GM04504 (cell line): ENCODE results near the gene TEX51.
A peak's percentile ranks its signal among the peaks of the same experiment; 100 is the strongest.

Experiments
- DNase-seq: peaks from one replicate; pipeline ENCODE4 v3.0.0-alpha.2; 2012; ENCODE audit warnings: low read depth

The TEX51 gene

GRCh38 chr2:126879348-126880298 is 19.1 kb upstream of the TEX51 start:
- no peak for DNase-seq

GRCh38 chr2:126880324-126880723 is 18.4 kb upstream of the TEX51 start:
- no peak for DNase-seq

- no peak for DNase-seq
These were observed 17.9 kb upstream of the TEX51 start for GRCh38 chr2:126880817-126881216.

- DNase-seq = no peak
These were observed 17.1 kb upstream of the TEX51 start for GRCh38 chr2:126881591-126881990.

- no peak for DNase-seq
These were observed 16.5 kb upstream of the TEX51 start for GRCh38 chr2:126882181-126882580.

GRCh38 chr2:126882736-126883665 is 15.7 kb upstream of the TEX51 start:
- DNase-seq = no peak

- no peak for DNase-seq
These were observed 15.0 kb upstream of the TEX51 start for GRCh38 chr2:126883666-126884040.

DNA sequence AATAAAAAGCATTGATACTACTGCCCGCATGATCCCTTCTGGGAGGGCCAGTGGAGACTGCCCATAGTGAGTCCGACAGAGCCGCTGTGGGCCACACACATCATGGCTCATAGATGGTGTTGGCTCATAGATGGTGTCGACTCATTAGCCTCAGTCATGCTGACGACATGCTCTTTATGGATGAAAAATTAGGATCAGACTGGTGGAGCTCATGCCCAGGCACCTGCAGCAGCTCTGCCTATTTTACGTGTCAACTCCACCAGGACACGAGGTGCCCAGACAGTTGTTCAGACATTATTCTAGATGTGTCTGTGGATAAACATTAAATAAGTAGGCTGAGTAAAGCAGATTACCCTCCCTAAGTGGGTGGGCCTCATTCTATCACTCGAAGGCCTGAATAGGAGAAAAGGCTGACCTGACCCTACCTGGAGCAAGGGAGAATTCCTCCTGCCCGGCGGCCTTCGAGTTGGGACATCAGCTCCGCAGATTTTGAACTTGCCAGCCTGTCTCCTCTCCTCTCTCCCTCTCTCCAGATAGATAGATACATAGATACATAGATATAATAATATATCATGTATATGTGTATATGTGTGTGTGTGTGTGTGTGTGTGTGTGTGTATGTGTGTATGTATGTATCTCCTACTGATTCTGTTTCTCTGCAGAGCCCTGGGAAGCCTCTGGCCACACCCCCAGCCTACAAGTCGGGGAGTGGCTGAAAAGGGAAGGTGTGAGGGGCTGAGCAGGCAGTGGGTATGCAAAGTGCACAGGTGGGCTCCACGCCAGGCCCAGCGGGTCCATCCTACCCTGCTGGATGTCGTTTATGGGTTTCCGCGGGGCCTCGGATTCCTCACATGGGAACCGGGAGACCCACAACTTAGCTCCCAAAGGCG is 13.6 kb upstream of the TEX51 start:
- no peak for DNase-seq

- DNase-seq = no peak
These were observed 12.9 kb upstream of the TEX51 start for GRCh38 chr2:126885751-126886210.

DNA sequence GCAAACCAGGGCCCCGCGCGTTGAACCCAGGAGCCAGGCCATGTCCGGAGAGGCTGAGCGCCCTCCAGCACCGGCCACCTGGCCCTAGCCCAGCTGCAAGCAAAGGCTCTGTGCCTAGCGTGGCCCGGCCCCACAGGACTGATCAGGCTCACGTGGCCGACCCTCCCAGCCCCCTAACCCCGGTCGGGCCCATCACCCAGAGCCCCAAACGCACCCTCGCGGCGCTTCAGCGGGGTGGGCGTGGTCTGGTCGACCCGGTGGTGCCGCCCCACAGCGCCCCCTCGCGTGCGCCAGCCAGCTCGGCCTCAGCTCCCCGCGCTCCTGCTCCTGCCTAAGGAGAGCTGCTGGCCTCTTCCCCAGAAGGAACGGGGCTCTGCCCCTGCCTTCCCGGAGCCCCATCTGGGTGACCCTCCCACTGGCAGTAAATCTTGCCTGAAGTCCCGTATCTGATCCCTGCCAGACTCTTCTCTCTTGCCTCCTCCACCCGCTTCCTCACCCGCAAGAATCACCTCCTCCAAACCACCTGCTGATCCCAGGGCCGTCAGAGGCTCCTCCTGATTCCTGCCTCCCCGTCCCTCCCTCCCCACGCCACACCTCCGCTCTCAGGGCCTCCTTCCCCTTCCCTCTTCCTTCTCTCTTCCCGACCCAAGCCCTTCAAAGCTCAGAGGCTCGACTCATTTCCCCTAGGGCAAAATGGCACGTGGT is 12.3 kb upstream of the TEX51 start:
- DNase-seq = peak; percentile 6

GRCh38 chr2:126886916-126887280 is 11.8 kb upstream of the TEX51 start:
- no peak for DNase-seq

- DNase-seq = no peak
These were observed 11.2 kb upstream of the TEX51 start for GRCh38 chr2:126887506-126887905.

- no peak for DNase-seq
These were observed 10.6 kb upstream of the TEX51 start for GRCh38 chr2:126888046-126888445.

DNA sequence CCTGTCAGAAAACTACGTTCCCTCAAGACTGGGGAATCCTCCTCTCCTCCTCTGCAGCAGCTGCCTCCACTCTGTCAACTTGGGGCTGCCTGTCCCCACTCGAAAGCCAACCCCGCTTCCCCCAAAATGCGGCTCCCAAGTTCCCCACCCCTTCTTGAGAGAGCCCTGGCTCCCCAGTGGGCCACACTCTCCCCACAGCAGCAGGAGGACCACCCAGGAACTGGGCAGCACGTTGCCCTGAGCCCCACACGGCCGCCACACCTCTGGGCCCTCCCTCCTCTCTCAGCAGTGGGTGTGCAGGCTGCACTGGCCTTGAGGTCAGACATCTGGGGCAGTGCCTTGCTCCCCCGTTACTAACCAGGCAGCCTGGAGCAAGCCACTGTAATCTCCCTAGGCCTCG is 9.6 kb upstream of the TEX51 start:
- DNase-seq = no peak

DNA sequence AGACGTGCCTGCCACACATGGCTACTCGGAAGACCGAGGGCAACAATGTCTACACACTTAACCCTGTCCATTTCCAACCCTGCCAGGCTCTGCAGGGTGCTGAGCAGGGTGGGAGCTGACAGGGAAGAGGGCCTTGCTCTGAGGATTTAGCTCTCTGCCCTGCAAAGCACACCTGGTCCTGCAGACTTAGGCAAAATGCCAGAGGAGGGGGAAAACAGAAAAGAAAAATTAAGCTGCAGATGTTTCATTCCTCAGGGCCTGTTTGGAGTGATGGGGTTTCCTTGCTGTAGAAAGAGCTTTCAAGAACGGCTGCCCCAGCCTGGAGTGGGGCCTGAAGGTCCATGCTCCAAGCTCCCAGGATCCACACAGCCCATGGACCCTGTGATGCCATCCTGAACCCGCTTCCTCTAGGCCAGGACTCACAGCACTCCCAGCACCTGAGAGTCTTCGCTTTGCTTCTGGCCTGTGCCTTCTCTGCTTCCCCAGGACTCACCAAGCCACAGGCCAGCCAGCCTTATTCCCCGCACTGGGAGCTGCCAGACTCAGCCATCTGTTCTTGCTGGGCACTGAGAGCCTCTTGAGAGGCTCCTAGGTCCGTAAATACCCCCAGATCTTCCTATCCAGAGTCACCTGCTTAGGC is 9.1 kb upstream of the TEX51 start:
- no peak for DNase-seq

DNA sequence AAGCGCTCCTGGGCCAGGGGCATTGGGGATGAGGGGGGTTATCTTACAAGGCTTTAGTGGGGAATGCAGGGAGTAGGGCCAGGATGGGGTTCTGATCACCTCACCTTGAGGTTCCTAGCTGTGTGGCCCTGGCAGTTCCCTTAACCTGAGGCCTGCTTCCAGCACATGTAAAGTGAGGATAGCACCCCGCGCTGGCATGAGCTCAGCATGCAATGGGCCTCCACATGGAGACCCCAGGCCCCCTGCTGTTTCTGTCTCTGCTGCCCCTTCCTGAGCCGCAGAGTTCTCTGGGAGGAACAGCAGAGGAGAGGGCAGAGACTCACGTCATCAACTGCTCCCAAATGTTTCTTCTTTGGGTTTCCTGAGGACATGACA is 8.6 kb upstream of the TEX51 start:
- DNase-seq = no peak

DNA sequence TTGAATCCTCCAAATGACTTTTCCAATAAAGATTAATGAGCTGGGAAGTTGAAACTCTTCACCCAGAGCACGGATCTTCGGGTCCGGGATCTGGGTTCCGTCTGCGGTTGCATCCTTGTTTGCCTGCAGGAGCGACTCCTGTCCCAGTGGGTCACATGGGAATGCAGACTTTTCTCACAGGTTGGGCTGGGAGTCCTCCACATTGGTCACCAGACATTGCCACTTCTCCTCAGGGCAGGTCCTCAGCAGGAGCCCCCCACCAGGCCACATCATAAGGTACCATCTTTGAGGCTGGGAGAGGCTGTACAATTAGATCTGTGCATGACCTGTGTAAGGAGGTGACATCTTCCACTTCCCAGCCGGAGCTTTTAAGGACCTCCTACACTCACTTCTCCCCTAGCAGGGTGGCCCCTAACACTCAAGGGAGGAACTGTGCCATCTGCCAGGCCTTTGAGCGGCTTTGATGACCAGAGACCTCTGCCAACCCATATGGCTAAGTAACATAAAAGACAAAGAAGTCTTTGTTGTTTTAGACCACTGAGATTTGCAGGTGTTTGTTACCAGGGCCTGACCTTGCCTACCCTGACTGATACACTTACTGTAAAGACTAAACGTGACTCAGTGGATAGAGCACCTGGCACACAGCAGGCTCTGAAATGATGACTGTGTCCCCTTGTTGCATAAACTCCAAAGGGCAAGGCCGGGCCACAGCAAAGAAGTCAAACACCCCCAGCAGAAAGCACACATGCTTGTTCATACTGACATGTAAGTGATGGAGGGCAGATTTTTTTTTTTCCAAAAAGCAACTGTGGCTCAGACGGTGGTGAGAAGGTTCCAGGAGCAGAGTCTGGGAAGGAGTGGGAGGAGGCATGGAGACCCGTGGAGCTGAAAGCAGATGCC is 7.9 kb upstream of the TEX51 start:
- DNase-seq = no peak

DNA sequence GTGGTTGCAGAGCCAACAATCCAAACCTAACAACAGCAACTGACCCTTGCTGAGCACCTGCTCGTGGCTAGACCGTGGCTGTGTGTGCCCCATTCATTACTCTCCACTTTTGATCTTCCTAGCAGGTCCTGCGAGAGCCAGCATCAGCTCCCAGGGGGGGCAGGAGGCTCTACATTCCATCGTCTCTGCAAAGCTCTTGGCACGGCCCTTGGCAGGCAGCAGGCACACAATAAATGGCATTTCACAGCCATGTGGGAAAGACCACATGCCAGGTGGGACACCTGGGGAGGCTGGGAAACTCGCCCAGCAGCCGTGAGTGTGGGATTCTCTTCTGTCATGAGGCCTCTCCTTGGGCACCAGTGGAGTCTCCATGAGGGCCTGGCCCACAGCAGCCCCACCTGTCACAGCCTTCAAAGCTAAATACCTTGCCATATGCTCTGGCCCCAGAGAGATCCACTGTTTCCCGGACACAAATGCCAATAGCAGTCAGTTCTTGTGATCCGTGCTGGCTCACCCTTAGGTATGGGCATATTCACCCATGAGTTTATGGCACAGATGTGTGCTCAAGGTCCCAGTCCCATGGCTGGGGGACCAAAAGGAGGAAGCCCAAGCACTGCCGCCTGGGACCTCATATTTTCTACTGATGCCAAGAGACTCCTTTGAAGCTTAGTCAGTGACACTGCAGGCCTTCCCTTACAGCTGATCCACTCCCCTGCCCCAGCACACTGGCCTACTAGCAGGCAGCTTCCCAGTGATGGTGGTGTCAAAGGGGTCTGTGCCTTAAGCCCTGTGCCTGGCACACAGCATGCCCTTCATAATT is 6.8 kb upstream of the TEX51 start:
- no peak for DNase-seq

DNA sequence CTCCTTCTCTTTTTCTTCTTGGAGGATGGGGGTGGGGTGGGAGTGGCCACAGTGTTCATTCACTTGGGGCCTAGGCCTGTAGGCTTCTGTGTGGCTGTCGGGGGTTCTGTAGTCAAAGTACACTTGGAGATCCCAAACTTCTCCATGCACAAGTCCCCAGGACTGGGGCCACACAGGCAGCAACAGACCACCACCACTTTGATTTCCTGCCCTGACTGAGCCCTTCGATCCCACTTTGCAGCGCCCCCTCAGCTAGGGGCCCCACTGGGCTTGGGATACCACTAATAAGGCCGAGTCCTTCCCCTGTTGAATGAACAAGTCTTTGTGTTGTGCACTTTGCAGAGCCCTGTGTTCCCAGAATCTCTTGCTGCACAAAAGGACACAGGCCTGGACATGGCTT is 5.5 kb upstream of the TEX51 start:
- no peak for DNase-seq
